Hepatocyte (in vitro differentiated cells): ENCODE measurements around the gene SRP54.

Experiments
- EZH2 ChIP-seq: fragments of 200-600 bp; sonication (generic); IDR thresholded peaks from 2 replicates; pipeline ENCODE4 v1.6.1; 2016; ENCODE audit warnings: antibody characterized with exemption, mild to moderate bottlenecking, borderline replicate concordance
- TF ChIP-seq, protein P1 (sequence below): fragments of 200-600 bp; sonication (generic); IDR thresholded peaks from 2 replicates; pipeline ENCODE4 v1.5.1; 2016; ENCODE audit warnings: antibody characterized with exemption, mild to moderate bottlenecking; ENCODE audit not compliant: poor library complexity

- TF ChIP-seq, protein P1, sequence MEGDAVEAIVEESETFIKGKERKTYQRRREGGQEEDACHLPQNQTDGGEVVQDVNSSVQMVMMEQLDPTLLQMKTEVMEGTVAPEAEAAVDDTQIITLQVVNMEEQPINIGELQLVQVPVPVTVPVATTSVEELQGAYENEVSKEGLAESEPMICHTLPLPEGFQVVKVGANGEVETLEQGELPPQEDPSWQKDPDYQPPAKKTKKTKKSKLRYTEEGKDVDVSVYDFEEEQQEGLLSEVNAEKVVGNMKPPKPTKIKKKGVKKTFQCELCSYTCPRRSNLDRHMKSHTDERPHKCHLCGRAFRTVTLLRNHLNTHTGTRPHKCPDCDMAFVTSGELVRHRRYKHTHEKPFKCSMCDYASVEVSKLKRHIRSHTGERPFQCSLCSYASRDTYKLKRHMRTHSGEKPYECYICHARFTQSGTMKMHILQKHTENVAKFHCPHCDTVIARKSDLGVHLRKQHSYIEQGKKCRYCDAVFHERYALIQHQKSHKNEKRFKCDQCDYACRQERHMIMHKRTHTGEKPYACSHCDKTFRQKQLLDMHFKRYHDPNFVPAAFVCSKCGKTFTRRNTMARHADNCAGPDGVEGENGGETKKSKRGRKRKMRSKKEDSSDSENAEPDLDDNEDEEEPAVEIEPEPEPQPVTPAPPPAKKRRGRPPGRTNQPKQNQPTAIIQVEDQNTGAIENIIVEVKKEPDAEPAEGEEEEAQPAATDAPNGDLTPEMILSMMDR, result no peak
- no peak for TF ChIP-seq EZH2
These were observed 49.8 kb downstream of the SRP54 start for GRCh38 chr14:35032562-35032961.
